SU-DHL-6 (cell line): ENCODE measurements around the gene KCNH6.

Experiments
- CTCF ChIP-seq: fragments of 200-600 bp; sonication (generic); IDR thresholded peaks from one replicate; pipeline ENCODE4 v1.5.1; 2017; ENCODE audit warnings: antibody characterized with exemption, mild to moderate bottlenecking, low read length, moderate library complexity; ENCODE audit not compliant: insufficient read depth, poor library complexity, severe bottlenecking
- EZH2phosphoT487 ChIP-seq: fragments of 200-600 bp; sonication (generic), shearing (Covaris generic); conservative IDR thresholded peaks from 2 replicates; pipeline ENCODE4 v1.6.1; 2018; ENCODE audit warnings: mild to moderate bottlenecking, antibody characterized with exemption, low read length, moderate library complexity, mixed read lengths

- TF ChIP-seq CTCF, result no peak
- no peak for TF ChIP-seq EZH2phosphoT487
These were observed 15.8 kb downstream of the KCNH6 start for GRCh38 chr17:63538693-63539595.
